ENCODE data around the gene MAP2K5. TPM values are rescaled to one million over a fixed set of nuclear protein-coding genes. Genes with fewer than 3 reads are reported as not detected.

The MAP2K5 gene
- total and polyA plus RNA-seq, 2 experiments from 2014 or later, result 12.4 to 13.7 TPM

DNA sequence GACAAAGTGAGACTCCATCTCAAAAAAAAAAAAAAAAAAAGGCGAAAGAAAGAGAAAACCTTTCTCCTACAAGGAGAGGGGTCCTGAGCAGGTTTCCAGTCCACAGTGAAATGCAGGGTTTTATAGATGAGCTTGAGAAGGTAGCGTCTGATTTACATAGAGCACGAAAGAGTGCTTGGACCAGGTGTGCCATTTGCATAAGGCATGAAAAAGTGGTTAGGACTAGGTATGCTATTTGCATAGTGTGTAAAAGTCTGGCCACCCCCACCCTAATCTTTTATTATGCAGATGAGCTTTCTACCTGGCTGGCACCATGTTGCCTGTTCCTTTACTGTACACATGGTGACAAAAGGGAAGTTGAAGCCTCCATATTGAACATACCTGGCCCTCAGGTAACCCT lies 311.0 kb downstream of the MAP2K5 start:
- no peaks in the 10 kb centered on the region for H3K9me3 ChIP-seq (ENCODE audit: low read depth)
- peaks cover 7% of the 10 kb centered on the region for H3K4me1 ChIP-seq (ENCODE audit: insufficient read depth)
- no peaks in the 10 kb centered on the region for H3K79me2 ChIP-seq
- H3K9me2 ChIP-seq (replicated peaks; ENCODE audit: insufficient read depth), result no peaks in the 10 kb centered on the region
- H3K27ac ChIP-seq, result no peak overlapping the region
- WGBS (ENCODE audit: low lambda C conversion rate, missing lambda C conversion rate), result 85% methylated on average over 3 of the region's 3 CpGs
- TF ChIP-seq EZH2 (IDR thresholded peaks at IDR 0.05; ENCODE audit: borderline replicate concordance) (no peak), CTCF (IDR thresholded peaks at IDR 0.05; ENCODE audit: poor library complexity) (no peak), EZH2phosphoT487 (IDR thresholded peaks at IDR 0.05; ENCODE audit: low read depth, severe bottlenecking, unreplicated experiment) (no peak)
- H3K36me3 ChIP-seq (replicated peaks; ENCODE audit: insufficient read depth, low read depth), result no peaks in the 10 kb centered on the region
- H3K27me3 ChIP-seq, result no peaks in the 10 kb centered on the region
- H2AFZ ChIP-seq, result no peak overlapping the region
- no peaks in the 10 kb centered on the region for H4K20me1 ChIP-seq (ENCODE audit: insufficient read depth, poor library complexity, severe bottlenecking)
- no peak for DNase-seq (ENCODE audit: low spot score)
- no peak overlapping the region for H3K4me2 ChIP-seq
- no peak overlapping the region for H3K4me3 ChIP-seq

GRCh38 chr15:67854358-67854757 lies 311.9 kb downstream of the MAP2K5 start:
- Histone ChIP-seq H3K79me2 (no peaks in the 10 kb centered on the region), H3K4me3 (no peak overlapping the region), H3K9me2 (replicated peaks; ENCODE audit: insufficient read depth) (no peaks in the 10 kb centered on the region), H3K36me3 (replicated peaks; ENCODE audit: insufficient read depth, low read depth) (no peaks in the 10 kb centered on the region), H3K4me1 (ENCODE audit: insufficient read depth) (peaks cover 7% of the 10 kb centered on the region), H3K27ac (peak overlapping the region; percentile 14), H2AFZ (peak overlapping the region; percentile 35), H3K27me3 (no peaks in the 10 kb centered on the region), H3K4me2 (no peak overlapping the region), H4K20me1 (ENCODE audit: insufficient read depth, poor library complexity, severe bottlenecking) (no peaks in the 10 kb centered on the region), H3K9me3 (ENCODE audit: low read depth) (no peaks in the 10 kb centered on the region)
- WGBS (ENCODE audit: low lambda C conversion rate, missing lambda C conversion rate), result 81% methylated on average over 1 of the region's 1 CpG
- DNase-seq (ENCODE audit: low spot score), result no peak
- TF ChIP-seq CTCF (IDR thresholded peaks at IDR 0.05; ENCODE audit: poor library complexity), result no peak
- TF ChIP-seq EZH2 (IDR thresholded peaks at IDR 0.05; ENCODE audit: borderline replicate concordance), result no peak
- TF ChIP-seq EZH2phosphoT487 (IDR thresholded peaks at IDR 0.05; ENCODE audit: low read depth, severe bottlenecking, unreplicated experiment), result no peak

DNA sequence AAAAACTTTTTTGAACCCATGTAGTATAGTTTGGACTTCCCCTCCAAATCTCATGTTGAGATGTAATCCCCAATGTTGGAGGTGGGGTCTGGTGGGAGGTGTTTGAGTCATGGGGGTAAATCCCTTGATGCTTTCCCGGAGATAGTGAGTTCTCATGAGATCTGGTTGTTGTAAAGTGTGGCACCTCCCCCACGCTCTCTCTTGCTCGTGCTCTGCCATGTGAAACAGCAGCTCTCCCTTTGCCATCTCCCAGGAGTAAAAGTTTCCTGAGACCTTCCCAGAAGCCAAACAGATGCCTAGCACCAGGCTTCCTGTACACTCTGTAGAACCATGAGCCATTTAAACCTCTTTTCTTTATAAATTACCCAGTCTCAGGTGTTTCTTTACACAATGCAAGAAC lies 313.3 kb downstream of the MAP2K5 start:
- H3K79me2 ChIP-seq, result no peaks in the 10 kb centered on the region
- H3K36me3 ChIP-seq (replicated peaks; ENCODE audit: insufficient read depth, low read depth), result no peaks in the 10 kb centered on the region
- H3K4me2 ChIP-seq, result no peak overlapping the region
- no peak overlapping the region for H2AFZ ChIP-seq
- H4K20me1 ChIP-seq (ENCODE audit: insufficient read depth, poor library complexity, severe bottlenecking), result no peaks in the 10 kb centered on the region
- WGBS (ENCODE audit: low lambda C conversion rate, missing lambda C conversion rate), result 45% methylated on average over 3 of the region's 3 CpGs
- no peaks in the 10 kb centered on the region for H3K27me3 ChIP-seq
- no peak for DNase-seq (ENCODE audit: low spot score)
- H3K9me3 ChIP-seq (ENCODE audit: low read depth), result no peaks in the 10 kb centered on the region
- H3K4me3 ChIP-seq, result no peak overlapping the region
- H3K27ac ChIP-seq, result no peak overlapping the region
- peaks cover 7% of the 10 kb centered on the region for H3K4me1 ChIP-seq (ENCODE audit: insufficient read depth)
- no peaks in the 10 kb centered on the region for H3K9me2 ChIP-seq (replicated peaks; ENCODE audit: insufficient read depth)
- TF ChIP-seq CTCF (IDR thresholded peaks at IDR 0.05; ENCODE audit: poor library complexity), result no peak
- TF ChIP-seq EZH2 (IDR thresholded peaks at IDR 0.05; ENCODE audit: borderline replicate concordance), result no peak
- no peak for TF ChIP-seq EZH2phosphoT487 (IDR thresholded peaks at IDR 0.05; ENCODE audit: low read depth, severe bottlenecking, unreplicated experiment)

Small RNA genes within 50 kb of the gene (small RNA-seq; reads per million reads assigned to genes)
- gene RNU6-1, result 0.68 reads per million, percentile 55 among the genes with 10 or more reads in this experiment

Other genes starting within 250 kb of the MAP2K5 start
- gene C15orf61, start 21.6 kb upstream of the MAP2K5 start, total RNA-seq, result 4.1 and 7.6 TPM in 2 replicates
- 8.4 and 10.6 TPM in 2 replicates for gene C15orf61, start 21.6 kb upstream of the MAP2K5 start, polyA plus RNA-seq